Putamen (tissue), 1 donor: ENCODE data around the gene ZBTB44.
"Not testable (repeated sequence)": the region's sequence is repeated elsewhere in the genome, so short reads cannot be mapped to it uniquely, and the experiment has no call there.

ENCODE experiments used
- DNase-seq: peaks from one replicate; pipeline ENCODE4 v3.0.0-alpha.2; 2016; ENCODE audit warnings: low spot score

Gene ZBTB44, protein sequence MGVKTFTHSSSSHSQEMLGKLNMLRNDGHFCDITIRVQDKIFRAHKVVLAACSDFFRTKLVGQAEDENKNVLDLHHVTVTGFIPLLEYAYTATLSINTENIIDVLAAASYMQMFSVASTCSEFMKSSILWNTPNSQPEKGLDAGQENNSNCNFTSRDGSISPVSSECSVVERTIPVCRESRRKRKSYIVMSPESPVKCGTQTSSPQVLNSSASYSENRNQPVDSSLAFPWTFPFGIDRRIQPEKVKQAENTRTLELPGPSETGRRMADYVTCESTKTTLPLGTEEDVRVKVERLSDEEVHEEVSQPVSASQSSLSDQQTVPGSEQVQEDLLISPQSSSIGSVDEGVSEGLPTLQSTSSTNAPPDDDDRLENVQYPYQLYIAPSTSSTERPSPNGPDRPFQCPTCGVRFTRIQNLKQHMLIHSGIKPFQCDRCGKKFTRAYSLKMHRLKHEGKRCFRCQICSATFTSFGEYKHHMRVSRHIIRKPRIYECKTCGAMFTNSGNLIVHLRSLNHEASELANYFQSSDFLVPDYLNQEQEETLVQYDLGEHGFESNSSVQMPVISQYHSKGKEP

DNA sequence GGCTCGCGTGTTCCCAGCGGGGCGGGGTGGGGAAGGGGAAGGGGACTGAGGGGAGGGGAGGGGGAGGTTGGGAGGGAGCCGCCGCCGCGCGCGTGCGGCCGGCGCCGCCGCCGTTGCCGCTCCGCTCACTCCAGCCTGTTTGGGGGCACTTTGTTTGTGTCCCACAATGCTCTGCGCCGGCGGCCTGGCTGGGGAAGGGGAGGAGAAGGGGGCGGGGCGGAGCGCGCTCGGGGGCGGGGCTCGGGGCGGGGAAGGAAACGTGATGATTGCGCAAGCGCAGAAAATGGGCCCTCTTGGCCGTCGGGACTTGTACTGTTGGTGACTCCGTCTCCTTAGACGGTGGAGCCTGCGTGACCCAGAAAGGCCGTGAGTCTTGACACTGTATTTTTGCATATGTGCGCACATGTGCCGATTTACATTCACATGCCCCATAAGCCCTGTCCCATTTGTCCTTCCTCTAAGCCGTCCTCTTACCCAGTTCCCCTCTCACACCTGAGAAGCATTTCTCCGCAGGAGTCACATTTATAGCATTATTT lies at the start of gene ZBTB44:
Gene ZBTB44, minus strand, starts transcription at position 168 of the 536 bp plus-strand sequence. CDS start 53,044 bp downstream, outside the sequence.
- DNase-seq, result peak; percentile 93

DNA sequence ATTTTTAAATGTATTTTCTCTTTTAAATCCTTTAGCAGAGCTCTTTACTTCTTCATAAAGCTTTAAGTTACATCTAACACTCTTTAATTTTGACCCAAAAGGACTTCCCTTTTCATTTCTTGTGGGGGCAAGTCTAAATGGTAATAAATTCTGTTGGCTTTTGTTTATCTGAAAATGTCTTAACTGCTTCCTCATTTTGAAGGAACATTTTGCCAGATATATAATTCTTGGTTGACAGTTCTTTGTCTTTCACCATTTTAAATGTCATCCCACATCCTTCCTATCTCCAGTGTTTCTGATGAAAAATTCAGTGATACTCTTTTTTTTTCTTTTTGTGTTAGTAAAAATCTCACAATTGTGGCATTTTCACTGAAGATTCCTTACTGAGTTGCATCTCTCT lies 44.7 kb upstream of the ZBTB44 start:
- no peak for DNase-seq

- DNase-seq, result no peak
Observed at GRCh38 chr11:130358398-130358797, 43.7 kb upstream of the ZBTB44 start.

DNA sequence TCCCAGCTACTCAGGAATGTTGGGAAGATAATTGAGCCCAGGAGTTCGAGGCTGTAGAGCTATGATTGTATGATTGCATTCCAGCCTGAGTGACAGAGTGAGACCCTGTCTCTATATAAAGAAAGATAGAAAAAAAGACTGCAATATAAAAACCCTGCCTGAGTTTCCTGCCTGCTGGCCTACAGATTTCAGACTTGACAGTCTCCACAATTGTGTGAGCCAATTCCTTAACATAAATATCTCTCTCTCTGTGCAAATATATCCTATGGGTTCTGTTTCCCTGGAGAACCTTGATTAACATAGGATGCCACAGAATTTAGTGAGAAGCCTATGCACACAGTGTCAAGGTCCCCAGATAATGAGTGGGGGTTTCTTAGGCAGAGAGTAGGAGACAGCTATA lies 32.5 kb upstream of the ZBTB44 start:
- no peak for DNase-seq

- DNase-seq, result no peak
Observed at GRCh38 chr11:130344841-130345240, 30.1 kb upstream of the ZBTB44 start.

DNA sequence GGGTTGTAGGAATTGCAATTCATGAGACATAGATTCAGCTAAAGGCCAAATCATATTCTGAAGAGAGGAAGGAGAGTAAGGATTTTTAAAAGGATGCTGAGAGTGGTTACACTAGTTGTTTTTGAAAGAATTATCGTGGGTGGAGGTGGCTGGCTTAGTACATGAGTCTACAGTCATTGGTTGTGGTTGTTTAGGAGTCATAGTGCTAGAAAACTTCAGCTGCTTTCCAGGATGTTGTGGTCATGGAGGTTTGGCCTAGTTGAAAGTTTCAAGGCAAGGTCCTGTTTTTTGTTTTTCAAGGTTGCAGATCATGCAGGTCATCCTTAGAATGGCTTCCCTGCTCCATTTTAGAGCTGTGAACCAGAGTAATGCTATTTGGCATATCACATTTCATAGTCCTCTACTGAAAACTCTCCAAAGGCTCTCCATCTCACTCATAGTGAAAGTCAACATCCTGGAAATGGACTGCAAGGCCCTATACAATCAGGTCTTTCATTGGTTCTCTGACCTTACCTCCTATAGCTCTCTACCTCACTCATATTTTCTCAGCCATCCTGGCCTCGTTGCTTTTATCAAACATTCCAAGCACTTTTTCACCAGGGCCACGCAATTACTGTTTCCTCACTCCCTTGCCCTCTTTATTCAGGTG lies 26.1 kb upstream of the ZBTB44 start:
- DNase-seq, result no peak

DNA sequence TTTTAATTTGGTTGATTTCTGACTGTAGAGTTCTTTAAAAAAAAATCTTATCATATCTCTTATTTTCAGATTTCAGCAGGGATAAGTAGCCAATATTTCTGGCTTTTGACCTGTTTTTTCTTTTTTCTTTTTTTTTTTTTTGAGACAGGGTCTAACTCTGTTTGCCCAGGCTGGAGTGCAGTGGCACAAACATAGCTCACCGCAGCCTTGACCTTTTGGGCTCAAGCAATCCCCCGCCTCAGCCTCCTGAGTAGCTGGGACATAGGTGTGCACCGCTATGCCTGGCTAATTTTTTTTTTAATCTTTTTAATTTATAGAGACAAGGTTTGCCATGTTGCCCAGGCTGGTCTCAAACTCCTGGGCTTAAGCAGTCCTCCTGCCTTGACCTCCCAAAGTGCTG lies 23.9 kb upstream of the ZBTB44 start:
- no peak for DNase-seq

GRCh38 chr11:130337281-130338089 lies 22.8 kb upstream of the ZBTB44 start:
- DNase-seq, result no peak

GRCh38 chr11:130331397-130331796 lies 16.7 kb upstream of the ZBTB44 start:
- not testable (repeated sequence) for DNase-seq

DNA sequence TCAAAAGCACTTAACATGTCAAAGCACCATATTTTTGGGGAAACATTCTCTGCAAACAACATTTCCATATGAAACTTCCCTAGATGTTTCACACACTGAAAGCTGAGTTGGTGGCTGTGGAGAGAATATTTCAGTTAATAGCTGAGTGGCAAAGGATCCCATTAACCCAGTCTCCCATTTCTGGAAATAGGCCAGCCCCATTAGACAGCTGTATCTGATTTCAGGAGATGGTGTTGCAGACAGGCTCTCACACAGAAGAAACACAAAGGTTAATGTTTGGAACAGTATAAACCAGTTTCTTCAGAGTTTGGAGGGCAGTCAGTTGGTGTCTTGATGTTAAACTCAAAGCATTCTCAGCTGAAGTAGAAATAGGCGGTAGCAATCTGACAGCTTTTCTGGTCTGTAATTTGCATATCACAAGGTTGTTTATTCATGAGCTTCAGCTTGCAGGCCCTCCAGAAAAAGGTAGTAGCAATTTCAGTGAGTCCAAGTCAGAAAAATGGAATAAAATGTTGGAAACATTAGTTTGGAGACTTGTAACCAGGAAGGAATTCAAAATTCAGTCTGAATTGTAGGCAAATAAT lies 15.5 kb upstream of the ZBTB44 start:
- no peak for DNase-seq

DNA sequence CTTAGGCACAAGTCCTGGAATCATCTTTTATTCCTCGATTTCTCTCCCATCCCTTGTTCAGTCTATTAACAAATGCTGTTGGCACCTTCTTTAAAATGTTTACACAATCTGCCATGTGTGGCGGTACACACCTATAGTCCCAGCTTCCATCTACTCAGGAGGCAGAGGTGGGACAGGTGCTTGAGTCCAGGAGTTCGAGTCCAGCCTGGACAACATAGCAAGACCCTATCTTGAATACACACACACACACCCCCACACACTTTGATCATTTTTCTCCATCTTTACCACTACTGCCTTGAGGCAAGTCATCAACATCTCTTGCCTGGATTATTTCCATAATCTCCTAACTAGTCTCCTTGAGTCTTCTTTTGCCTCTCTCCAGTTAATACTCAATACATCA lies 13.7 kb upstream of the ZBTB44 start:
- no peak for DNase-seq

- no peak for DNase-seq
Observed at GRCh38 chr11:130327716-130328115, 13.0 kb upstream of the ZBTB44 start.

DNA sequence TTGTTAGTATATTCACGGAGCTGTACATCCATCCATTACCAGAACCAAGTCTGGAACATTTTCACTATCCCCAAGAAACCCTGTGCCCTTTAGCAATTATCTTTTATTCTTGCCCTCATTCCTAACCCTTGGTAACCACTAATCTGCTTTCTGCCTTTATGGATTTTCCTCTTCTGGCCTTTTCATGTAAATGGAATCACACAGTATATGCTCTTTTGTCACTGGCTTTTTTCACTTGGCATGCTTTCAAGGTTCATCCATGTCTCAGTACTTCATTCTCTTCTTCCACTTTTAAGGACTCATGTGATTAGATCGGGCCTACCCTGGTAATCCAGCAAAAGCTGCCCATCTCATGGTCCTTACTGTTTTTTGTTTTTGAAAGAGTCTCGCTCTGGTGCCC lies 11.0 kb upstream of the ZBTB44 start:
- DNase-seq, result no peak

DNA sequence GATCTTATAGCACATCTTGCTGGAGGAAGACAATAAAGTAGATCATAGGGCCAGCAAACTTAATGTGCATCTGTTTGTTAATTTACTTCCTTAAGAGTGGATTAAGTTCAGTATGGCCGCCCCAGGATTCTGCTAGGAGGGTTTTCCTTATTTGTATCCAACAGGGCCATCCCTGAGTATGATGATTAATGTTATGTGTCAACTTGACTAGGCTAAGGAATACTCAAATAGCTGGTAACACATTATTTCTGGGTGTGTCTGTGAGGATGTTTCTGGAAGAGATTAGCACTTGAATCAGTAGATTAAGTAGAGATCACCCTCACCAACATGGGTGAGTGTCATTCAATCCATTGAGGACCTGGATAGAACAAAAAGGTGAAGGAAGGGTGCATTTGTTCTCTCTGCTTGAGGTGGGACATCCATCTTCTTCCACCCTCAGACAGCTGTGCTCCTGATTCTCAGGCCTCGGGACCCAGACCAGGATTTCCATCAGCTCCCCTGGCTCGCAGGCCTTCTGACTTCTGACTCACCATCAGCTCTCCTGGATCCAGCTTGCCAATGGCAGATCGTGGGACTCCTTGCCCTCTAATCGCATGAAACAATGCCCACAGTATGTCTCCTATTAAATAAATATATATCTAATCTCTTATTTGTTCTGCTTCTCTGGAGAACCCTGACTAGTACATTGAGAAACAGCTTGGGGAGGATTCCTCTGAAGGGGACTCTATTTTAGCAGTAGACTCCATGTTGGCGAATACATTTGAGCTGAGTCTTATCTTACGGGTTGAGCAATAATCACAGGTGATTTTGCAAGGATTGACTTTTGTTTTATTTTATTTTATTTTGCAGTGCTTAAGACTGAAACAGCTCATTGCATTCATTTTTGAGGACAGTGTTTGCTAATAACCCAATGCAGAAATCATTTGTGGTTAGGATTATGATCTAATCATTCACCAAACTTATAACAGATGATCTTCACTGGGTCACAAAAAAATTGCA lies 9.0 kb upstream of the ZBTB44 start:
- no peak for DNase-seq

GRCh38 chr11:130322126-130322525 lies 7.4 kb upstream of the ZBTB44 start:
- no peak for DNase-seq

DNA sequence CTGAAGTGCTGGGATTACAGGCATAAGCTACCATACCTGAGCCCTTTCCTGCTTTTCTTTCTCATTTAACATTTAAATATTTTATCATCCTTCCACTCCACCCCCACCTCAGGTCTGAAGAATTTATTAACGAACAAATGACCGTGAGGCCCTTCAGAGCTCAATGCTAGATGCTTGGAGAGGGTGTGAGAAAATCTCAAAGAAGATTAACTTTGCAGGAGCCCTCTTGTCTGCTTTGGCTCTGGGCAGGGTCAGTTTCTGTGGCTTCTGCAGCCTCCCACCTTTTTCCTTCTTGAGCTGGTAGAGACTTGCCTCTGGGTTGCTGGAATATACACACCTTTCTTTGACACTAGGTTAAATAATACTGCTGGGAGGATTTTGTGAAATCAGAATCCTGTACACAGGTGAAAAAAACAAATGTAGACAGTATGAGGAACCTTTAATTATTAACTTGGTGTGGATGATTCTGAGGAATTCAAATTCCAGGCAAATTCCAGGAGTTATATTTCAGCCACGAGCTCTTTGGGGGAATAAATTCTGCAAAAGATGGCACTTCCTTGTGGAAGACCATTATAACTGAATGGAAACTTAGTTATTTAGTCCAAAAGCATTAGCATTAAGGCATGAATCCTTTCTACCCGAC lies 3.4 kb upstream of the ZBTB44 start:
- no peak for DNase-seq

DNA sequence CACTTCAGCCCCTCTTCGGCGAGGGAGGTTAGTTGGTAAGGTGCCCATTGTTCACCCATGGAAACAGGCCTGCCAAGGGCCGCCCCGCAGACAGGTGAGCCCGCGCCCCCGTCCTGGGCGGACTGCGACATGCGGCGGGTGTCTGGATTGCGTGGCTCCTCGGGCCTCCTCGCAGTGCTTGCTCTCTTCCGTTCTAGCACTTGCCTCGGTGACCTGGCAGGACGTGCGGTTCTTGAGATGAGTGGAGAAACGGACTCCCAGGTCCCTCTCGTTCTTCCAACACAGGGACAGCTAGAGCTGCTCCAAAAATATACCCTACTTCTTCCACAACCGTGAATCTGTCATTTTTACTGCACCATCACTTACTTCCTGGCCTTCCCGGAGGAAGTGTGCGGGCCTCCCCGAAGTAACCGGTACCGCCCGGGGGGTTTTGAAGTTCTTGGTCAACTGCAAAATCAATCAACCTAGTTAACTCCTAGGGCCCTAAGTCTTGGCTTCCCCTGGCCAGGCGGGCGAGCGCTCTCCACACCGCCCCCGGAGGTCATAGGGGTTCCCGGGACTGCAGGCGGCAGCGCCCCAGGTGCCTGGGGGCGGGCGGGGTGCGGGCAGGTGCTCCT lies 745 bp upstream of the ZBTB44 start:
- DNase-seq, result peak; percentile 12

- peak; percentile 75 for DNase-seq
Observed at GRCh38 chr11:130314184-130314749, 450 bp downstream of the ZBTB44 start.
